Keratinocyte (primary cell): ENCODE data around the gene CNN1.

ENCODE experiments used
- EZH2 ChIP-seq: IDR thresholded peaks from one replicate; pipeline ENCODE4 v1.6.1; 2012; ENCODE audit warnings: inconsistent platforms, mild to moderate bottlenecking, low read length, moderate library complexity
- TF ChIP-seq, protein P1 (sequence below), 3 experiments: IDR thresholded peaks in 1 of 3; conservative IDR thresholded peaks in 1 of 3; optimal IDR thresholded peaks in 1 of 3; 2 replicates in 2 of 3; 3 replicates in 1 of 3; pipeline versions ENCODE3 to v1.5.1; 2011; ENCODE audit warnings: low read length in 3 of 3, mild to moderate bottlenecking in 3 of 3, moderate library complexity in 2 of 3, control low read depth in 1 of 3, inconsistent platforms in 1 of 3; ENCODE audit not compliant: insufficient read depth in 2 of 3; ENCODE audit errors: extremely low read depth in 1 of 3

DNA sequence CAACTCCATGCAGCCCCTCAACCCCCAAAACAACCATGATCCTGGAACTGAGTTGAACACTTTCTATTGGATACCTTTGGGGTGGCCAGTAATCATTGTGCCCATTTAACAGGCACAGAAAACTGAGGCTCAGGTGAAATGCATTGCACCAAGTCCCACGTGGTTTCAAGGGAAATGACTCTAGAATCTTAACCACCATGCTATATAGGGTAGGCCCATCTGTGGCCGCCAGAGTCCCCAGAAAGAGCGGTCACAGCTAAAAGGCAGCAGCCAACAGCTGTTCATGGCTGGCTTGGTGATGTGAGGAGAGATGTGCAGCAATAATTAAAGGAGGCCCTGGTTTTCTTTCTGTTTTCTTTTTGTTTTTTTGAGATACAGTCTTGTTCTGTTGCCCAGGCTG, 2.6 kb downstream of the CNN1 start:
- TF ChIP-seq, protein P1, sequence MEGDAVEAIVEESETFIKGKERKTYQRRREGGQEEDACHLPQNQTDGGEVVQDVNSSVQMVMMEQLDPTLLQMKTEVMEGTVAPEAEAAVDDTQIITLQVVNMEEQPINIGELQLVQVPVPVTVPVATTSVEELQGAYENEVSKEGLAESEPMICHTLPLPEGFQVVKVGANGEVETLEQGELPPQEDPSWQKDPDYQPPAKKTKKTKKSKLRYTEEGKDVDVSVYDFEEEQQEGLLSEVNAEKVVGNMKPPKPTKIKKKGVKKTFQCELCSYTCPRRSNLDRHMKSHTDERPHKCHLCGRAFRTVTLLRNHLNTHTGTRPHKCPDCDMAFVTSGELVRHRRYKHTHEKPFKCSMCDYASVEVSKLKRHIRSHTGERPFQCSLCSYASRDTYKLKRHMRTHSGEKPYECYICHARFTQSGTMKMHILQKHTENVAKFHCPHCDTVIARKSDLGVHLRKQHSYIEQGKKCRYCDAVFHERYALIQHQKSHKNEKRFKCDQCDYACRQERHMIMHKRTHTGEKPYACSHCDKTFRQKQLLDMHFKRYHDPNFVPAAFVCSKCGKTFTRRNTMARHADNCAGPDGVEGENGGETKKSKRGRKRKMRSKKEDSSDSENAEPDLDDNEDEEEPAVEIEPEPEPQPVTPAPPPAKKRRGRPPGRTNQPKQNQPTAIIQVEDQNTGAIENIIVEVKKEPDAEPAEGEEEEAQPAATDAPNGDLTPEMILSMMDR (optimal IDR thresholded peaks at IDR 0.05 in 1 of 3, IDR thresholded peaks at IDR 0.05 in 1 of 3, conservative IDR thresholded peaks at IDR 0.05 in 1 of 3; ENCODE audit: extremely low read depth in 1 of 3, insufficient read depth in 2 of 3, low read length in 3 of 3) = no peak
- no peak for TF ChIP-seq EZH2
